Measurements from ENCODE around the gene GYG1.
A peak's percentile ranks its signal among the peaks of the same experiment; 100 is the strongest.

The GYG1 gene

GRCh38 chr3:148951599-148952361, 39.6 kb upstream of the GYG1 start:
- no peaks in the 10 kb centered on the region for H3K9me3 ChIP-seq
- H3K4me1 ChIP-seq = no peaks in the 10 kb centered on the region
- no peaks in the 10 kb centered on the region for H3K27me3 ChIP-seq
- no peaks in the 10 kb centered on the region for H3K36me3 ChIP-seq
- DNase-seq = no peak
- no peak for TF ChIP-seq CTCF (IDR thresholded peaks at IDR 0.05; ENCODE audit: low read depth, low read length)
- H3K4me3 ChIP-seq (ENCODE audit: low read depth, low read length) = no peak overlapping the region

- no peaks in the 10 kb centered on the region for H3K9me3 ChIP-seq
- 0 out of 2 replicates have a peak, but pooled peaks cover 4% of the 10 kb centered on the region for H3K4me1 ChIP-seq
- no peak overlapping the region for H3K4me3 ChIP-seq (ENCODE audit: low read depth, low read length)
- DNase-seq = no peak
- TF ChIP-seq CTCF (IDR thresholded peaks at IDR 0.05; ENCODE audit: low read depth, low read length) = no peak
- no peaks in the 10 kb centered on the region for H3K27me3 ChIP-seq
- H3K36me3 ChIP-seq = no peaks in the 10 kb centered on the region
Measured at GRCh38 chr3:148953094-148953493, 38.2 kb upstream of the GYG1 start.

GRCh38 chr3:148954981-148955380, 36.4 kb upstream of the GYG1 start:
- H3K4me3 ChIP-seq (ENCODE audit: low read depth, low read length) = no peak overlapping the region
- no peak for TF ChIP-seq CTCF (IDR thresholded peaks at IDR 0.05; ENCODE audit: low read depth, low read length)
- H3K27me3 ChIP-seq = no peaks in the 10 kb centered on the region
- H3K4me1 ChIP-seq = 0 out of 2 replicates have a peak, but pooled peaks cover 4% of the 10 kb centered on the region
- no peaks in the 10 kb centered on the region for H3K9me3 ChIP-seq
- H3K36me3 ChIP-seq = no peaks in the 10 kb centered on the region
- no peak for DNase-seq

- TF ChIP-seq CTCF (IDR thresholded peaks at IDR 0.05; ENCODE audit: low read depth, low read length) = peak; percentile 72
- peak; percentile 66 for DNase-seq
- Histone ChIP-seq H3K4me3 (ENCODE audit: low read depth, low read length) (no peak overlapping the region), H3K27me3 (no peaks in the 10 kb centered on the region), H3K9me3 (no peaks in the 10 kb centered on the region), H3K4me1 (0 out of 2 replicates have a peak, but pooled peaks cover 4% of the 10 kb centered on the region), H3K36me3 (no peaks in the 10 kb centered on the region)
Measured at GRCh38 chr3:148955544-148956346, 35.6 kb upstream of the GYG1 start.

GRCh38 chr3:148957586-148957985, 33.8 kb upstream of the GYG1 start:
- Histone ChIP-seq H3K9me3 (no peaks in the 10 kb centered on the region), H3K4me3 (ENCODE audit: low read depth, low read length) (no peak overlapping the region), H3K27me3 (no peaks in the 10 kb centered on the region), H3K4me1 (0 out of 2 replicates have a peak, but pooled peaks cover 4% of the 10 kb centered on the region), H3K36me3 (no peaks in the 10 kb centered on the region)
- peak; percentile 42 for DNase-seq
- peak; percentile 68 for TF ChIP-seq CTCF (IDR thresholded peaks at IDR 0.05; ENCODE audit: low read depth, low read length)
